DND-41 (cell line): Measurements from ENCODE around the gene AGAP1.

Source experiments
- CTCF ChIP-seq: IDR thresholded peaks from 2 replicates; pipeline ENCODE4 v1.5.1; 2012; ENCODE audit warnings: borderline replicate concordance, low read length, moderate library complexity, mild to moderate bottlenecking; ENCODE audit not compliant: poor library complexity, severe bottlenecking; ENCODE audit errors: extremely low read depth
- EZH2 ChIP-seq: IDR thresholded peaks from 3 replicates; pipeline ENCODE4 v1.6.1; 2012; ENCODE audit warnings: borderline replicate concordance, low read depth, mild to moderate bottlenecking, moderate library complexity, low read length, inconsistent platforms; ENCODE audit not compliant: severe bottlenecking

- TF ChIP-seq CTCF (no peak), EZH2 (no peak)
Measured at GRCh38 chr2:235489897-235490296, 3.9 kb upstream of the AGAP1 start.
